GM19372 (cell line): ENCODE data around the gene DLGAP4.

Source experiments
- ATAC-seq: cut with Tn5 transposase; IDR thresholded peaks from one replicate; pipeline ENCODE4 v1.9.1; 2021; ENCODE audit warnings: mild to moderate bottlenecking, low read depth, moderate library complexity; ENCODE audit not compliant: unreplicated experiment

The DLGAP4 gene

GRCh38 chr20:36305602-36306551, at the start of gene DLGAP4:
TSS of gene DLGAP4 (plus strand) at chr20:36306339. CDS start at chr20:36431718, 125,379 bp downstream.
- ATAC-seq, result no peak

GRCh38 chr20:36259177-36260061, 46.7 kb upstream of the DLGAP4 start:
- no peak for ATAC-seq

- no peak for ATAC-seq
Measured at GRCh38 chr20:36260316-36260715, 45.8 kb upstream of the DLGAP4 start.

GRCh38 chr20:36261389-36262105, 44.6 kb upstream of the DLGAP4 start:
- no peak for ATAC-seq

- ATAC-seq, result no peak
Measured at GRCh38 chr20:36262440-36262839, 43.7 kb upstream of the DLGAP4 start.

DNA sequence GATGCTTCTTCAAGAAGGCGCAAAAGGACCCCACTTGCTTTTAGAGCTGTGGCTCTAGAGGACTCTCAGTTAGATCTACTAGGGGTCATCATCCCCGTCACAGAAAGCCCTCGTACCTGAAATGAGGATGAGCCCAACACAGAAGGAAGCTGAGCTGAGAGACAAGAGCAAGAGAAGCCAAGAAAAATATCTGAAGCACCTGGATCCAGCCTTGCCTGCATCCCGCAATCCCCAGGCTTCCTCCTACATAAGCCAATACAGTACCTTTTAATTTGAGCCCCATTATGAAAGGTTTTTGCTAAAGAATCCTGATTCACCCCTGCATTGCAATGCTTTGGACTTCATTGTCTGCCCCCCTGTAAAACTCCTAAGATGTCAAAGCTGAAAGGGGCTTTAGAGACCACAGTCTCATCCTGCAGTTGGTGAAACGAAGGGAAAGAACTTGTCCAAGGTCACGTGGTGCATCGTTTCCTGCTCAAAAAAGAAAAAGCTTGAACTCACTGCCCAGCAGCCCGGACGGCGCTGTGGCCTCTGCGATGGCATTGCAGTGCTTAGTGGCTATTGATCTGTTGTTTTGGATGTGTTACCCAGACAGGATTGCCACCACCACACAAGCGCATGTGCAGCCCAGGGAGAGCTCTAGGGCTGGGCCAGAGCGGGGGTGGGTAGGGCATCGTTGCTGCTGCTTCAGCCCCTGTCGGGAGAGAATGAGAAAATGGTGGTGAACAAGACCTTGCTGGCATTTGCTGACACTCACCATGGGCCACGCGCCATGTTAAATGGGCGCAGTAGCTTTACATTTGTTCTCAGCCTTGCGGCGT, 41.5 kb upstream of the DLGAP4 start:
- ATAC-seq, result no peak

DNA sequence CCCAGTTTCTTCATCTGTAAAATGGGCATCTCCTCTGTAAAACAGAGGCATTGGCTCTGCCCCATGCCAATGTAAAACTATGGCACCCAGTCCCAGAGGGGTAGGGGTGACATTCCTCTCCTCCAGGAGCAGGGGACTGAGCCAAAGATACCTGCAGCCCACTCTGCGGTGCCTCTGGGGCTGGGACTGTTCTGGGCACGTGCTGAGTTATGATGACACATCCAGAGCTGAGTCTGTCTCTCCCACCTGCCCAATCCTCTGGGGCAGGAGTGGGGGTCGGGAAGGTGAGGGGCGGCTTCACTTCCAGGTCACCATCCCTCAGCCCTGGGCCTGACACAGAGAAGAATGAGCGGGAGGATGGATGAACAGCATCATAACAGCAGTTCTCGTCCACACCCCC, 40.0 kb upstream of the DLGAP4 start:
- ATAC-seq, result no peak

- no peak for ATAC-seq
Measured at GRCh38 chr20:36267605-36268381, 38.3 kb upstream of the DLGAP4 start.

DNA sequence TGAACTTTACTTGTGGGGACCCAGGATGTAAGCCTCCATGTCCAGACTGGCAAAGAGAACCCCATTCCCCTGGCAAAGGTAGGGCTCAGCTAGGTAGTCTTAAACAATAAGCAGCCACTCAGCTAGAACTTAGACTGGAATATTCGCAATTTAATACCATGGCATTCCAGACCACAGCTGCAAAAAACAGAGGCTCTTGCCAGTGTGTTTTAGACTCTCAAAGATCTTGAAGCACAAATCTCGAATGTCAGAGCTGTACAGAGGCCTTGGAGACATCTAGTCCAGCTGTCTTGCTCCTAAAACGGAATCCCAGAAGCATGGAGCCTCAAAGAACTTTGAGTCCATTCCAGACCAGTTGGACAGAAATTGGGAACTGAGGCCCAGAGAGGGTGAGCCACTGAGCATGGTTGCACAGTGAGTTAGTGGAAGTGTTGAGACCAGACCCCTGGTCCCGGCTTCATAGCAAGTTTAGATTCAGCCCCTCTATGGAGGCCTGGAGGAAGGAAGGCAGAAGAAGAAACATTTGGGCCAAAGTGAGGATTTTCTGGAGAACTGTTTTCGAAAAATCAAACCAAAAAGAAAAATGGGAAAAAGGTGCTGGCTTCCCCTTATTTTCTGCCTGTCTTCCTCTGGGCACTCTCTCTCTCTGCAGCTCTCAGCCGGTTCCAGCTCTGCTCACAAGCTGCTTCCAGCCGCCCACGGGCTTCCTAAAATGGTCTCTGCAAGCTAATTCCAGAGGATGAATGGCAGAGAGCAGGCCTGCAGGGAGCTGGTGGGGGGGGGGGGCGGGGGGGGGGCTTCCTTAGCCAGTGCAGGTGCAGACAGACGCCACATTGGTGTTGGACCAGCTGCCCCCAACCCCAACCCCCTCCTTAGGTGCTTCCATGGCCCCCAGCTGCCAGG, 37.4 kb upstream of the DLGAP4 start:
- no peak for ATAC-seq

DNA sequence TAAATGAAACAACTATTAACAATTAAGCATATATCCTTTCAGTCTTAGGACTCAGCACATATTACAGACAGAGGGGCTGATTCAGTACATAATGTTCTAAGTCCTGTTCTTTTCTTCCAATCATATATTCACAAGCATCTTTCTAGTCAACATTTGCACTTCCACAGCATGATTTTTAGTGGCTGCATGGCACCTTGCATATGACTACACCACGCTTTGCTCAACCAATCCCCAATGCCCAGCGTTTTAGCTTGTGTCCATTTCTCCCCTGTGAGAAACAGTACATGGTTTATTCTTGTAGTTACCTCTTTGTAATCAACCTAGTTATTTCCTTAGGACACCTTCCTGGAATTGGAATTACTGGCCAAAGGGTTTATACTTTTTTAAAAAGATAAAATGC, 36.6 kb upstream of the DLGAP4 start:
- no peak for ATAC-seq

GRCh38 chr20:36270744-36271638, 35.1 kb upstream of the DLGAP4 start:
- no peak for ATAC-seq

DNA sequence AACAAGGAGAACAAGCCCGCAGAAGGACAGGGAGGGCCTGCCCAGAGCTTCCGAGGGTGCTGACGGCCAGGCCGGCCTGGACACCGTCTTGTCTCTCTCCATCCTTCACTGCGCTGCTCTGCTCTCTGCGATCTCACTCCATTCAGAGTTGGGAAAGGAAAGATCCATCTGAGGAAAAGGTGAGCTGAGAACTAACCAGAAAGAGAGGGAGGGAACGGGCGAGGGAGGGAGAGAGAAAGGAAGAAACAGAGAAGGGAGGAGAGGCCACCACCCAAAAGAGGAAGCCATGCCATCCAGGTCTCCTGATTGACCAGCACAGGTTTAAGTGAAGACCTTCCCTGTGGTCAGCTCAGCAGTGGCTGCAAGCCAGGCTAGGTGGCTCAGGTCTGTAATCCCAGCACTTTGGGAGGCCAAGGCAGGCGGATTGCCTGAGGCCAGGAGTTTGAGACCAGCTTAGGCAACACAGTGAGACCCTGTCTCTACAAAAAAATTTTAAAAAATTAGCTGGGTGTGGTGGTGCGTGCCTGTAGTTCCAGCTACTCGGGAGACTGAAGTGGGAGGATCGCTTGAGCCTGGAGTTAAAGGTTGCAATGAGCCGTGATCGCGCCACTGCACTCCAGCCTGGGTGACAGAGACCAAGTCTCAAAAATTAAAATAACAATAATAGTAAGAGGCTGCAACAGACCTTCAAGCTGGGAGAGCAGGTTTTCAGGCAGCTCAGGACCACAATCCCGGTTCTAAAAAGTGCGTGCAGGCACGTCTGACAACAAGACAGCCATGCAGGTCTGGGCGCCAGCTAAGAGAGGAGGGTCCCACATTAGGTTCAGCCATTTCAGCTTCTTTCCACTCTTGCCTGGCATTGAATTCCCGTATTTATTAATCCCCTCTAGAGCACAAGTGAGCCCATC, 34.2 kb upstream of the DLGAP4 start:
- no peak for ATAC-seq

DNA sequence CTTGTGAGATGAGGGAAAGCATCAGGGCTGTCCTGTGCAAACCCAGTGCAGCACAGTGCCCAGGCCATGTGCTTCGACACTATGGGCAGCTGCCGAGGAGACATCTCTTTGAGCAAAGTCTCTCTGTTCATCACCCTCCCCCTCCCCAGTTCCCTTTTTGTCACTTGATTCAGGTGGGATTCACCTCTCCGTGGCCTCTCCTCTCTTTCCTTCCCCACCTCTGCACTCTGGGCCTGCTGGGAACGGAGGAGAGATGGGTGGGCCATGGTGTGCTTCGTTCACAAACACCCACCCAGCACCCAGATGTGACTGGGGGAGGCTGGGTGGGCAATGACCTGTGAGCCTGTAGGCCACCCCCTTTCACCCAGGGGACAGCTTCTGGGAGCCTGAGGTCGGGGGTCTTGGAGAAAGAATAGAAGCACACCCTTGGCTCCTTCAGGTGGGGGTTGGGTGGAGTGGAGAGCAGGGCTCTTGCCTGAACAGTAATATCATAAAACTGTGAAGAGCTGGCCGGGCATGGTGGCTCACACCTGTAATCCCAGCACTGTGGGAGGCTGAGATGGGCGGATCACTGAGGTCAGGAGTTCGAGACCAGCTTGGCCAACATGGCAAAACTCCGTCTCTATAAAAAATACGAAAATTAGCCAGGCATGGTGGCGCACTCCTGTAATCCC, 33.5 kb upstream of the DLGAP4 start:
- no peak for ATAC-seq

GRCh38 chr20:36273414-36274180, 32.5 kb upstream of the DLGAP4 start:
- ATAC-seq, result no peak
